ENCODE results near the gene USP44.
"Not testable (repeated sequence)": the region's sequence is repeated elsewhere in the genome, so short reads cannot be mapped to it uniquely, and the experiment has no call there.

USP44 gene

DNA sequence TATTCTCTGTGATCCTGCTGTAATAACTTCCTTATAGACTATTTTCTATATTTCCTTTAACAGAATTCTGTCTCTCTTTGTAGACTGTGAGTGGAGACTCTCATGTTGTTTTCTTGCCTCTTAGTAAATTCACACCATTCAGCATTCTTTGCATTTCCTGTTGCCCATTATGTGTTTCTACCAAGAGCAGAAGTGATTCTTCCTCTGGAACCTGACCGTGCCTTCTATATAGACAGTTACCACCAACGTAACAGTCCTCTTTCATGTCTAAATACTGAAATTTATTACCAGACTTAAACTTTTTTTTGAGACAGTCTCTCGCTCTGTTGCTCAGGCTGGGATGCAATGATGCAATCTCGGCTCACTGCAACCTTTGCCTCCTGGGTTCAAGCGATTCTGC lies 46.2 kb downstream of the USP44 start:
- DNase-seq, result no peak

DNA sequence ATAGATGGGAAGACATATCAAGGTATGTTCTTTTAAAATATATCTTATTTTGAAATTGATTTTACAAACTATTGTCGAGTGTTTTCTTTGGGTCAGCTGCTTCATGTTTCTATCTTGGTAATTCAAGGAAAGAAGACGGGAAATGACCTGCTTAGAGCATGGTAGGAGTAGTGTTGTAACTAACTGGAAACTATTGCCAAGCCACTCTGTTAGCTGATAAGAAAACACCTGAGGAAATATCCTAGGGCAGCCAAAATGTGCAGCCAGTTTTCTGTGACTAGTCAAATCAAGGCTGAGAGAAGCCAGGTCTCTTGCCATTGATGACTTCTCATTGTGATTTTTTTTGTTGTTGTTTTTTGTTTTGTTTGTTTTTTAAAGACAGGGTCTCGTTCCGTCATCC lies 47.1 kb downstream of the USP44 start:
- DNase-seq, result no peak

DNA sequence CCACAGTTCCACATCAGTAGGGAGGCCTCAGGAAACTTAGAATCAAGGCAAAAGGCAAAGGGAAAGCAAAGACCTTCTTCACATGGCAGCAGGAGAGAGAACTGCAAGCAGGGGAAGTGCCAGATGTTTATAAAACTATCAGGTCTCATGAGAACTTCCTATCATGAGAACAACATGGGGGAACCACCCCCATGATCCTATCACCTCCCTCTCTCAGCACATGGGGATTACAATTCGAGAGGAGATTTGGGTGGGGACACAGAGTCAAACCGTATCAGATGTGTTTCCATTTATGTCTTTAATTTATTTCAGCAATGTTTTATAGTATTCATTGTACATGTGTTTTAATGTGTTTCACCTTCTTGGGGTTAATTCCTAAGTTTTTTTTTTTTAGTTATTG lies 51.5 kb downstream of the USP44 start:
- DNase-seq, result no peak

DNA sequence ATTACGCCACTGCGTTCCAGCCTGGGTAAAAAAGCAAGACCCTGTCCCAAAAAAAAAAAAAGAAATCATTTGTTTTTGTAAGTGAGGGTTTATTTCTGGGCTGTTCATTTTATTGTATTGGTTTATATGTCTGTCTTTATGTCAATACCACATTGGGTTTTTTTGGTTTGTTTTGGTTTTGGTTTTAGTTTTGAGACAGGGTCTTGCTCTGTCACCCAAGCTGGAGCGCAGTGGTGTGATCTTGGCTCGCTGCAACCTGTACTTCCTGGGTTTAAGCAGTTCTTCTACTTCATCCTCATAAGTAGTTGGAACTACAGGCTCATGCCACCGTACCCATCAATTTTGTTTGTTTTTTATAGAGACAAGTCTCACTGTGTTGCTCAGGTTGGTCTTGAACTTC lies 52.3 kb downstream of the USP44 start:
- no peak for DNase-seq

DNA sequence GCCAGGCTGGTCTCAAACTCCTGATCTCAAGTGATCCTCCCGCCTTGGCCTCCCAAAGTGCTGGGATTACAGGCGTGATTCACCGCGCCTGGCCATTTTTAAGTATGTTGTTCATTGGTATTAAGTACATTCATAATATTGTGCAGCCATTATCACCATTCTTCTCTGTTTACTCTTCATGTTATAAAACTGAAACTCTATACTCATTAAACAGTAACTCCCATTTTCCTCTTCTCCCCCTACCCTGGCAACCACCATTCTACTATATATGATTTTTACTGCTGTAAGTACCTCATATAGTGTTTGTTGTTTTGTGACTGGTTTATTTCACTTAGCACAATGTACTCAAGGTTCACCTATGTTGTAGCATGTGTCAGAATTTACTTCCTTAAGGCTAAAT lies 54.2 kb downstream of the USP44 start:
- no peak for DNase-seq

DNA sequence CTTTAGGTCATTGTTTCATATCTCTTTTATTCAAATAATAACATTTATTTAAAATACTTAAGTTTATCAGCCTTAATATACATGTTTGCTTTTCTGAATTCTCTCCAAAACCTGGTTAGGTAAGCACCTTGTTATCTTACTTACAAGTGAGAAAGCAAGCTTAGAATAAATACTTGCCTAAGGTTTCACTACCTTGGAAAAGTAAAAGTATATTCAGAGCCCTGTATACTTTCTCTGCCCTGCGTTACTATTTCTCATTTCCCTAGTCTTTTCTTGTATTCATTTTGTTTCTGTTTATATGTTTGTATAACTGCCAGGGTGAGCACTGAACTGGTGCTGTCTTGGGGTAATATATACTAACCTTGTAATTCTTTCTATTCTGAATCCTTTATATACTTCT lies 55.8 kb downstream of the USP44 start:
- DNase-seq, result no peak

DNA sequence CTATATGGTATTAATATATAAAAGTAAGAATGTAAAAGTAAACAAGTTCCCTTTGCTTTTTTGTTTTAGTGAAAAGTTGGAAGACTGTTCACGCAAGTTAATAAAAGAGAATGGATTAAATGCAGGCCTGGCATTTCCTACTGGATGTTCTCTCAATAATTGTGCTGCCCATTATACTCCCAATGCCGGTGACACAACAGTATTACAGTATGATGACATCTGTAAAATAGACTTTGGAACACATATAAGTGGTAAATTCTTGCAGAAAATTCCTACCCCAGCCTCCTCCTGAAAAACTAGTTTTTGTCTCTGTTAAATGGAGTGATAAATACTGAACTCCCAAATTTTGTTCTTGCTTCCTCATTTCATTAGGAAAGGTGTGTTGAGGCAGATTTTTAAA lies 56.4 kb downstream of the USP44 start:
- DNase-seq, result no peak

DNA sequence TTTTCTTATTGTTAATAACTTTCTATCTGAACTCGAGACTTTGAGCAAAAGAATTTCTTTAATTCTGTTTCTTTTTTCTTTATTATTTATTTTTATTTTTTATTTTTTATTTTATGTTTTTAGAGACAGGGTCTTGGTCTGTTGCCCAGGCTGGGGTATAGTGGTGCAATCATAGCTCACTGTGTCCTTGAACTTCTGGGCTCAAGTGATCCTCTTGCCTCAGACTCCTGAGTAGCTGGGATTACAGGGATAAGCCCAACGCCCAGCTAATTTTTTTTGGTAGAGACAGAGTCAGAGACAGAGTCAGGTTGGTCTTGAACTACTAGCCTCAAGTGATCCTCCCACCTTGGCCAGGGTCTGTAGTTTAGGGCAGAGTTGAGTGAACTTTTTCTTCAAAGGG lies 58.8 kb downstream of the USP44 start:
- no peak for DNase-seq

DNA sequence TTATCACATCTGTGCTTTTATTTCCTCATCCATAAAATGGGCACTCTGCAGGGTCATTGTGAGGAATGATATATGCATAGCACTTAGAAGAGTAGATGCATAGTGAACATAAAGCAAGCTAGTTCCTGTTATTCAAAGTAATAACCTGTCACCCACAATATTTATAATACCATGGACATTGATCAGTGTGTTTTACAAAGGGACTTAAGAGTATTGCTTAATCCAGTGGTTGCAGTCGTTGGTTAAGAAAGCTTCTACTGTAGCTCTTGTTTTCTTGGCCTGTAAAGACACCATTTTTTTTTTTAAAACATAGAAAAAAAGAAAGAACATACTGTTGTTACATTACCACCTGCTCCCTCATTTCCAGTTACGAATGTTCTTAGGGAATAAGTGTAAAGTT lies 64.3 kb downstream of the USP44 start:
- no peak for DNase-seq

DNA sequence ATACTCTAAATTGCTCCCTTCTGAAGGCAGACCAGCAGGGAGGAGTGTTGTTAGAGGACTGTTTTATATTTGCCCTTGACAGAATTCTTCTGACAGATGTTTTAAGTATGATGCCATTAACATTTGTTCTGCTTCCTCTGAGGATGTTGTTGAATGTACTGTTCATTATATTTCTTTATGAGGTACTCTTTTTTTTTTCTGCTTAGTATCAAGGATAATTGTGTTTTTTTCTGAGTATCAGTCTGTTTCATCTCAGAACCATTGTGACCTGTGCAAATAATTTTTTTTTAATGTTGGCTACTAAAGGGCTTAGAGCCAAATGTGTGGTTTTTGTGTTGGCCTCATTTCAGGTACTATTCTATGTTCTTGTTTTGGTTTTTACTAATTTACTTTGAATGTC lies 66.8 kb downstream of the USP44 start:
- DNase-seq, result no peak

DNA sequence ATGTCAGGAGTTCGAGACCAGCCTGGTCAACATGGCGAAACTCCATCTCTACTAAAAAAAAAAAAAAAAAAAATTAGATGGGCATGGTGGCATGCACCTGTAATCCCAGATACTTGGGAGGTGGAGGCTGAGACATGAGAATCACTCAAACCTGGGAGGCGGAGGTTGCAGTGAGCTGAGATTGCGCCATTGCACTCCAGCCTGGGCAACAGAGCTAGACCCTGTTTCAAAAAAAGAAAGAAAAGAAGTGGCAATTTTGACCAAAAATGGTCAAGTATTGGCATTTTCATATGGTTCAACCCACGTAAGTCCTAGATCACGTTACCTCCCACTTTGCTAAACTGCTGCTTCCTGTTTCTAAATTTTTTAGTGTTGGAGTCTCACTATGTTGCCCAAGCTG lies 68.7 kb downstream of the USP44 start:
- DNase-seq, result not testable (repeated sequence)

DNA sequence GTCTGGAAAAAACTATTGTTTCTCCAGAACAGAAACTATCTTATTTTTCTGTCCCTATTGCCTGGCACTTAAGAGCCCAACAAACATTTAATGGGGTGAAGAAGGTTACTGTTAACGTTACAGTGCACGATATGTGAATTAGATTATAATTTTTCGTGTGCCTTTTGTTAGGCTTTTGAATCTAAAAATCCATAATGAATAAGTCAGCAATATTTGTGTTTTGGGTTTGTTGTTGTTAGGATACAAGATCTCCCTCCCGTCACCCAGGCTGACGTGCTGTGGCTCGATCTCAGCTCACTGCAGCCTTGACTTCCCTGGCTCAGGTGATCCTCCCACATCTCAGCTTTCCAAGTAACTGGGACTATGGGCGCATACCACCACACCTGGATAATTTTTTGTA lies 69.4 kb downstream of the USP44 start:
- DNase-seq, result no peak

DNA sequence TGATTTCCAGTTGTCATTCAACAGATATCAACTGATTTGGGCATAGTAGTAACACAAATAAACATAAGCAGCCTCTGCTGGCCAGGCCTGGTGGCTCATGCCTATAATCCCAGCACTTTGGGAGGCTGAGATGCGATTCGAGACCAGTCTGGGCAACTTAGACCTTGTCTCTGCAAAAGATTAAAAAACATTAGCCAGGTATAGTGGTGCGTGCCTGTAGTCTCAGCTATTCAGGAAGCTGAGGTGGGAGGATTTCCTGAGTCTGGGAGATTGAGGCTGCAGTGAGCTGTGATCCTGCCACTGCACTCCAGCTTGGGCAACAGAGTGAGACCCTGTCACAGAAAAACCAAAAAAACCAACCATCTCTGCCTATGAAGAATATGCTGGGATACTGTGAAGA lies 70.2 kb downstream of the USP44 start:
- DNase-seq, result no peak

DNA sequence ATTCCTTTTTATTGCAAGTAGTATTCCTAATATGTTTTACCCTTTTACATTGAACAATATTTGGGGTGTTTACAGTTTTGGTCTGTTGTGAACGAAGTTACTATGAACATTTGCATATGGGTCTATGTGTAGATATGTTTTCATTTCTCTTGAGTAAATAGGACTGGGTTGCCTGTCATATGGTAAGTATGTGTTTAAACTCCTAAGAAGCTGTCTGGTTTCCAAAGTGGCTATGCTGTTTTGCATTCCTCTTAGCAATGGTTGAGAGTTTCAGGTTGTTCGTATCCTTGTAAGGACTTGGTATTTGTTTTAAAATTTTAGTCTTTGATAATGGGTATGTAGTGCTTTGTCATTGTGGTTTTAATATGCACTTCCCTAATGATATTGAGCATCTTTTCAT lies 71.0 kb downstream of the USP44 start:
- DNase-seq, result no peak

DNA sequence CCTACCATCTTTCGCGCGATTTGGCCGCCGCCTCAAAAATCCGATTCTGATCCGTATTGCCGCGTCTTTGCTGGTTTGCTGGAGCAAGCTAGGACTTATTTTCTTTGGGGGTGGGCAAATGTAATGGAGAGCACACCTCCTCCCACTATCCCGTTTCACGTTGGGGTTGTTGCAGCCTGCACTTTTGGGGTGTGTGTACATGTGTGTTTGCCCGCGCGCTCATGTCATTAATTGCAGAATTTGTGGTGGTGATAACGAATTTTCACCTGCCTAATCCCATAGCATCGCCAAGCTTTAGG lies 76.7 kb downstream of the USP44 start:
- peak; percentile 9 for DNase-seq

DNA sequence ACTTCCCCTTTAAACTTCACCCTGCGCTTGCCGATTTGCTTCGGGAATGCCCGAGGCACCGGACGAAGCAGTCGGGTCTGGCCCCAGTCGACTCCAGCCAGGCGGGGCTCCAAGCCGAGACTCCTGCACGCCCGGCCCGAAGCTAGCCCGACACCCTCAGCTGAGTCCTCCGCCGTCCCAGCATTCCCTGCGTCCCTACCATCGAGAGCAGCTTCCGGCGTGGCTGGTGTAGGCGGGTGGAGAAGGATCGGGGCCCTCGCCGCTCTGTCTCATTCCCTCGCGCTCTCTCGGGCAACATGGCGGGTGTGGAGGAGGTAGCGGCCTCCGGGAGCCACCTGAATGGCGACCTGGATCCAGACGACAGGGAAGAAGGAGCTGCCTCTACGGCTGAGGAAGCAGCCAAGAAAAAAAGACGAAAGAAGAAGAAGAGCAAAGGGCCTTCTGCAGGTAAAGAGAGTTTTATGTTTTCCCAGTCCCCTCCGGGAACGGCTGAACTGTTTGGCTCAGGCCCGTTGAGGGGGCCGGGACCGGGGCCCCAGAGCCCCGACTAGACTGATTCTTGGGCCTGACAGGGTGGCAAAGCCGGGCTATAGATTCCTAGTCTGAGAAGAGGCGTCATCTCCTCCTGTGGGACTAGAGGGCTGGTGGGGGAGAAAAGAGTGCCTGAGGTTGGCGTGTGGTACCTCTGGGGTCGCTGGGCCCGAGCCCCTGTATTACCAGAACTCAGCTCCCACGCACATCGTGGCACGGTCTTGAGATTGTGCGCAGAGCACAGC lies 77.2 kb downstream of the USP44 start, which contains the start of gene METAP2:
Gene METAP2 (plus strand): TSS at position 269 of the 776 bp plus-strand sequence. CDS start 28 bp downstream, at position 297.
- DNase-seq, result peak; percentile 97

DNA sequence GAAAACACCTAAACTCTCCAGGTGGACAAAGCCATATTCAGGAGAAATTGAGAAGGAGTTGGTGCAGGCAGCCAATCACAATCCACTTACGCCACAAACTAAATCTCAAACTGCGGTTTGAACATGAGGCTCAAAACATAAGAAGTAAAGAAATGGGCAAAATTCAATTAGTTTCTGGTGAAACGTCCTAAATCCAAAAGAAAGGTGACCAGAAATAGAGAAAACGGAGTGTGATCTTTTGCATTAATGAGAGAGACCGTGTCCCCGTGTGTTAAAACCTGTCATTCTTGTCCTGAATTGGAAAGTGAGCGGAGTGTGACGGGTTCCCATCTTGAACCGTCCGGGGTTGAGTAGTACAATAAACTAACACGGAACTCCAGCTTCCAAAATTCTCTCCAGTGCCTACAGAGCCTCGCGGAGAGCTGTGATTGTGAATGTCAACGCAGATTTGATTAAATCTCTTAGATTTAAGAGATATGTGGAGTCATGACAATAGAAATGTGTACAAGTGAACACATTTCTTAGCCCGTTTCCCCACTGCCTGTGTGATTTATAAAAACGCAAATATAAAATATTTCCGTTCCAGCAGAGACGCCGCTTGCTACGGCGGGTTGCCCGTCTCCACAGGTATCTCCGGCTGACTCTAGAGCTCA lies 77.9 kb downstream of the USP44 start:
- peak; percentile 35 for DNase-seq

DNA sequence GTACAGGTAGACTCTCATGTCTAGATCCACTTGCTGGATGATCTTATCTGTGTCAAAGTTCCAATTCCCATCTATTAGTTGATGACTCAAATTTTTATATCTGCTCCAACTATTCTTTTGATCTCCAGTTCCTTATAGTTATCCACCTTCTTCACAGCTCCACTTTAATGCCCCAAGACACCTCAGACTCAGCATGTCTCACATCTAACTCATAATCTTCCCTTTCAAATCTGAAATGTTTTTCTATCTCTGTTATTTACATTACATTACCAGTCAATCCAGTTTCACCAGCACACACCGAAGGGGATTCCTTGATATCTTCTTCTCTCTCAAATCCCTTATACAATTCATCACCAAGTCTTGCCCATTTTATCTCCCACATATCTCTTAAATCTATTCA lies 81.0 kb downstream of the USP44 start:
- no peak for DNase-seq

Data from activated CD4-positive, alpha-beta T cell treated with anti-CD3 and anti-CD28 coated beads, Interleukin-2, amount 50 U/mL, for 16 hours (primary cell).